ENCODE measurements around the gene TRAPPC10. TPM values are rescaled to one million over a fixed set of nuclear protein-coding genes. Genes with fewer than 3 reads are reported as not detected.

Gene TRAPPC10
- total and polyA plus RNA-seq, 7 donors, result 8.4 to 27.3 (median 19.6) TPM

GRCh38 chr21:44072111-44072510 is 60.0 kb downstream of the TRAPPC10 start:
- intact Hi-C loops (cut with DNase I), result no loop called here
- no peak for TF ChIP-seq POLR2A (IDR thresholded peaks at IDR 0.05)
- no peak for DNase-seq
- Histone ChIP-seq H3K4me3 (no peak overlapping the region), H3K27ac (no peak overlapping the region), H3K9me3 (no peaks in the 10 kb centered on the region), H3K27me3 (no peaks in the 10 kb centered on the region), H3K36me3 (peaks cover 13 to 46% (median 24%) of the 10 kb centered on the region in 4 donors), H3K4me1 (peaks cover 0 to 25% (median 15%) of the 10 kb centered on the region in 4 donors)
- WGBS, 2 donors, result 96% methylated on average over 15 of the region's 15 CpGs

DNA sequence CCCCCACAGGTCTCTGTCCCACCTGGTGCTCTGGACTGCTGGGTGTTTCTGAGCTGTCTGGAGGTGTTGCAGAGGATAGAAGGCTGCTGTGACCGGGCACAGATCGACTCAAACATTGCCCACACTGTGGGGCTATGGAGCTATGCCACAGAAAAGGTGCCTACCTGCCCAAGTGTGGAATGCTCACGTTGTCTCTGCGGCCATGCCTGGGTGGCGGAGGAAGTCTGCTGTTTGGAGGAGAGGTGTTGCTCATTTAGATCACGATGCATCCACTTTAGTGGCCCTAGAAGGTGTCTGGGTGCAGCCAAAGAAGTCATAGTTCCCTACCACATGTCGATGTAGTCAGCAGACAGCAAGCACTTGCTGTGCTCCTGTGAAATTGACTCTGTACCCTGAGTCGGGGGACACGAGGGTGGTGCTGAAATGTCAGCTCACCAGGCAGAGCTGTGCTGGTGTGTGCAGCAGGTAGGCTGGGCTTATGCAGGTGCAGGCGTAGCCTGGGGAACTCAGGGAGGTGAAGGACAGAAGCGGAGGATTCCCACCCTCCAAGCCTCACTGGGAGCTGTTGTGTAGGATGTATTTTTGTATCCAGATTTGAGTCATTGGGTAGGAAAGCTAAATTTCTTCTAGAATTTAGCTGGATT is 62.3 kb downstream of the TRAPPC10 start:
- Histone ChIP-seq H3K36me3 (peaks cover 13 to 60% (median 28%) of the 10 kb centered on the region in 4 donors), H3K4me1 (peaks cover 0 to 25% (median 15%) of the 10 kb centered on the region in 4 donors), H3K4me3 (no peak overlapping the region), H3K27ac (no peak overlapping the region), H3K9me3 (no peaks in the 10 kb centered on the region), H3K27me3 (no peaks in the 10 kb centered on the region)
- WGBS, 2 donors, result 53 to 82% methylated on average over 11 of the region's 11 CpGs
- DNase-seq, result no peak
- TF ChIP-seq CTCF (IDR thresholded peaks at IDR 0.05) (no peak), POLR2AphosphoS5 (IDR thresholded peaks at IDR 0.05) (no peak)
- intact Hi-C loops (cut with DNase I), result no loop called here

GRCh38 chr21:44076316-44076715 is 64.2 kb downstream of the TRAPPC10 start:
- no peak overlapping the region for H3K4me3 ChIP-seq
- intact Hi-C loops (cut with DNase I), result no loop called here
- no peak overlapping the region for H3K27ac ChIP-seq
- peaks cover 13 to 77% (median 37%) of the 10 kb centered on the region in 4 donors for H3K36me3 ChIP-seq
- DNase-seq, result no peak
- no peaks in the 10 kb centered on the region for H3K9me3 ChIP-seq
- H3K4me1 ChIP-seq, result peaks cover 0 to 11% (median 4%) of the 10 kb centered on the region in 4 donors
- WGBS, 2 donors, result 85% methylated on average over 5 of the region's 5 CpGs
- no peak for TF ChIP-seq EP300 (IDR thresholded peaks at IDR 0.05)
- no peak for TF ChIP-seq POLR2AphosphoS5 (IDR thresholded peaks at IDR 0.05)
- no peak for TF ChIP-seq CTCF (IDR thresholded peaks at IDR 0.05)
- TF ChIP-seq POLR2A (IDR thresholded peaks at IDR 0.05), result no peak
- no peaks in the 10 kb centered on the region for H3K27me3 ChIP-seq

GRCh38 chr21:44078411-44078981 is 66.4 kb downstream of the TRAPPC10 start:
- H3K27me3 ChIP-seq, result no peaks in the 10 kb centered on the region
- no peaks in the 10 kb centered on the region for H3K9me3 ChIP-seq
- TF ChIP-seq CTCF (IDR thresholded peaks at IDR 0.05) (no peak), EP300 (IDR thresholded peaks at IDR 0.05) (no peak), POLR2AphosphoS5 (IDR thresholded peaks at IDR 0.05) (no peak), POLR2A (IDR thresholded peaks at IDR 0.05) (no peak)
- intact Hi-C loops (cut with DNase I), result no loop called here
- WGBS, 2 donors, result 88 to 92% methylated on average over 5 of the region's 5 CpGs
- H3K4me3 ChIP-seq, result no peak overlapping the region
- DNase-seq, result no peak
- peaks cover 13 to 97% (median 48%) of the 10 kb centered on the region in 4 donors for H3K36me3 ChIP-seq
- no peak overlapping the region for H3K27ac ChIP-seq
- no peaks in the 10 kb centered on the region for H3K4me1 ChIP-seq

DNA sequence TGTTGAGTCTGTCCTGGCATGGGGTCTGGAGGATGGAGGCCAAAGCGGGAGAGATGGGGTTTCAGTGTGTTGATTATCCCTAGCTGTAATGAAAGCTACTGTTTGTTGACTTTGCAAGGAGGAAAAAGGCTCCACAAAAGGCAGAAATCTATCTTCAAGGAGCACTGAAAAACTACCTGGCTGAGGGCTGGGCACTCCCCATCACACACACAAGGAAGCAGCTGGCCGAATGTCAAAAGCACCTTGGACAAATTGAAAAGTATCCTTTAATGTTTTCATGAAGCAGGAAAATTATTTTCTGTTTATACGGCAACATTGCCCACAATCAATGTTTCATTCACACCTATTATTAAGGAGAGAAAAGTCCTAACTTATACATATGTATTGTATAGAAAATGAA is 67.3 kb downstream of the TRAPPC10 start:
- WGBS, 2 donors, result 73 to 87% methylated on average over 3 of the region's 3 CpGs

More for the DNA sequence above, 67.3 kb downstream of the TRAPPC10 start:
- TF ChIP-seq CTCF (IDR thresholded peaks at IDR 0.05) (no peak), EP300 (IDR thresholded peaks at IDR 0.05) (no peak), POLR2AphosphoS5 (IDR thresholded peaks at IDR 0.05) (no peak), POLR2A (IDR thresholded peaks at IDR 0.05) (no peak)
- Histone ChIP-seq H3K9me3 (no peaks in the 10 kb centered on the region), H3K27ac (no peak overlapping the region), H3K27me3 (no peaks in the 10 kb centered on the region), H3K4me3 (no peak overlapping the region), H3K36me3 (peaks cover 11 to 100% (median 44%) of the 10 kb centered on the region in 4 donors), H3K4me1 (no peaks in the 10 kb centered on the region)
- intact Hi-C loops (cut with DNase I), result no loop called here
- DNase-seq, result no peak
